ENCODE data around the gene PCYOX1L.

PCYOX1L gene

DNA sequence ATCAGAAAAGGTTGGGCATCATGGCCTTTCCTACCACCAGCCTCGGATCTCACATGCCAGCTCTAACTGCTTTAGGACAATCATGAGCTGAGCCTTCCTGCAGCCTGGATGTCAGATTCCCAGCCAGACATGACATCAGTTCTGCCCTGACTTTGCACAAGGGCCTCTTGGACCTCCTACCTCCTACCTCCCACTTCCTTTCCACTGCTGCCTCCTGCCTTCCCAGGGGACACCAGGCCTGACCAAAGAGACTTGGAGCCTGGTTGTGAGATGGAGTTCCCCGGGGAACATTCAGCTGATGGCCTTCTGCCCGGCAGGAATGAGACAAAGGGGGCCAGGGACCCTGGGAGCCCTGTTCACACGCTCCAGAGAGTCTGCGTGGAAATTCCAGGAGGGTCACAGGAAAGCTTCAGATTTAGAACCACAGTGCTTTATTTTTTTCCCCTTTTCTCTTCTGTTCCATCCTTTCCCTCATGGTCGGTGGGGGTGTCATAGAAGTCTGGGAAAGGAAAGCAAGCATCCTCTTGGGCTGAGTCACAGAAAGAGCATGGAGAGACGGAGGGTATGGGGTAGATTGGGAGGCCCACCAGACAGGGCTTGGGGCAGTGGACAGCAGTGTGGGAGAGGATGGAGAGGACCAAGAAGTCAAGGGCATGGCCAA, 56.7 kb downstream of the PCYOX1L start:
- WGBS (ENCODE audit: insufficient coverage, insufficient read length), result no CpG with 5 or more reads among the region's 7 CpGs
- DNase-seq (ENCODE audit: low read depth, low spot score), result no peak
- Histone ChIP-seq H3K9me3 (ENCODE audit: control insufficient read depth, insufficient read depth, low read length) (no peaks in the 10 kb centered on the region), H3K4me1 (ENCODE audit: control insufficient read depth, insufficient read depth, low read length) (peaks cover 2% of the 10 kb centered on the region; the same call in 1 of the 2 replicates), H3K36me3 (ENCODE audit: control insufficient read depth, insufficient read depth, low read length) (no peaks in the 10 kb centered on the region), H3K27me3 (ENCODE audit: control insufficient read depth, insufficient read depth, low read length) (no peaks in the 10 kb centered on the region), H3K27ac (ENCODE audit: low read length) (no peak overlapping the region), H3K4me3 (ENCODE audit: low read length) (no peak overlapping the region)

DNA sequence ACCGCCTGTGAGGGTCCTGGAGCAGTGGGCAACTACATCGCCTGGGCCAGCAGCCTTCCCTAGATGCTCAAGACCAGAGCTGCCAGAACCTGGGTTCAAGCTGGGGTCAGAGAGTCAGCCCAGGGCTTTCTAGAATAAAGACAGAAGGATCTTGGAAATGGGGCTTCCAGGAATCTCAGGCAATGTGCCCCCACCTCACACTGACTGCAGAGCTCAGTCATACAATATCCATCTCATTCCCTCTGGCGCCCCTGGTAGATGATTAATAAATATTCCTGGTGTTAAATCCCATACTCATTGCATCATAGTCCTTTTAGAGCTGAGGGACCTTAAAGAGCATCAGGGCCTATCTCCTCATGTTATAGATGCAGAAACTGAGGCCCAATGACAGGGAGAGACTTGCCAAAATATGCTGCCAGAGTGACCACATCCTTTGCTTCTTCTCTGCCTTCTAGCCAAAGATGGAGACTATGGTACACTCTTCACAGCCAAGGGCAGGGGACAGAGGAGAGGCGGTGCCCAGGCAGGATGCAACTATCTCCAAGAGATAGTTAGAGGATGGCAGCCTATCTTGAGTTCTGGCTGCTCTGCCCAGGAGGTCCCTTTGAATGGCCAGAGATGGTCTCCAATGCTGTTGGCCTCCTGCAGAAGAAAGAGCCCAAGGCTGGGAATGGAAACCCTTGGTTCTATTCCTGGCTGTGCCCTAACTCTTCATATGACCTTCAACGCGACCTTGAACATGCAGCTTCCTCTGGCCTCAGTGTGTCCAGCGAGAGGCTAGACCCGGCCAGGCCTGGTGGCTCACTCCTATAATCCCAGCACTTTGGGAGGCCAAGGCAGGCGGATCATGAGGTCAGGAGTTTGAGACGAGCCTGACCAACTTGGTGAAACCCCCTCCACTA, 57.5 kb downstream of the PCYOX1L start:
- WGBS (ENCODE audit: insufficient coverage, insufficient read length), result no CpG with 5 or more reads among the region's 10 CpGs
- no peaks in the 10 kb centered on the region for H3K36me3 ChIP-seq (ENCODE audit: control insufficient read depth, insufficient read depth, low read length)
- H3K4me1 ChIP-seq (ENCODE audit: control insufficient read depth, insufficient read depth, low read length), result 0 out of 2 replicates have a peak, but pooled peaks cover 2% of the 10 kb centered on the region
- no peaks in the 10 kb centered on the region for H3K9me3 ChIP-seq (ENCODE audit: control insufficient read depth, insufficient read depth, low read length)
- no peak overlapping the region for H3K4me3 ChIP-seq (ENCODE audit: low read length)
- no peak for DNase-seq (ENCODE audit: low read depth, low spot score)
- no peak overlapping the region for H3K27ac ChIP-seq (ENCODE audit: low read length)
- no peaks in the 10 kb centered on the region for H3K27me3 ChIP-seq (ENCODE audit: control insufficient read depth, insufficient read depth, low read length)

DNA sequence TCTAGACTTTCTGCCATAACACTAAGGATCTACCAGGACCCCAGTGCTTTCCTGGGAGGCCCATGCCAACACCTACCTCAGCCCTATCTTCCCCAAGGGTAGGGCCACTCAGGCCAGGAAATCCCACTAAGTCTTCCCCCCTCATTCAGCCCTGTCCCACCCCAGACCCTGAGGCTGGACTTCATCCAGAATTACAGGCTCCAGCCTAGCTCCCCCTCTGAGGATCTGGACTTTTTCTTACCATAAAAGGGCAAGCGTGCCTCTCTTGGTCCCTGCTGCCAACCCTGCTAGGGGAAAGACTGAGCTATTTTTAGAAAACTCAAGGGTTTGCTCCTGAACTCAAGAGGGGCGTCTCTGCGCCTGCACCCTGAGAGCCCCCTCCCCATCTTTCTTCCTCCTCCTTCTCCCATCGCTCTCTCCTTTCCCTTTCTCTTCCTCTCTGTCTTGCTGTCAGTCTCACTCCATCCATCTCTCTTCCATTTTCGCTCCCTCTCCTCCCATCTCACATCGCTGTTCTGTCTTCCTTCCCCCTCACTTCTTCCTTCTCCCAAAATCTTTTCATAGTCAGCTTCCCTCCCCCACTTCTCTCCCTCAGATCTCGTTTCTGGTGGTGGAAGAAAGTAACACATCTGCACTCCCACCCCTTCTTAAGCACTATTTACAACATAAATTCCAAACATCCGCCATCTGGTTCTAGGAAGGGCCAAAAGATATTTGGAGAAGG, 59.3 kb downstream of the PCYOX1L start:
- Histone ChIP-seq H3K4me1 (ENCODE audit: control insufficient read depth, insufficient read depth, low read length) (0 out of 2 replicates have a peak, but pooled peaks cover 2% of the 10 kb centered on the region), H3K36me3 (ENCODE audit: control insufficient read depth, insufficient read depth, low read length) (no peaks in the 10 kb centered on the region), H3K9me3 (ENCODE audit: control insufficient read depth, insufficient read depth, low read length) (no peaks in the 10 kb centered on the region), H3K27me3 (ENCODE audit: control insufficient read depth, insufficient read depth, low read length) (no peaks in the 10 kb centered on the region), H3K4me3 (ENCODE audit: low read length) (no peak overlapping the region), H3K27ac (ENCODE audit: low read length) (no peak overlapping the region)
- DNase-seq (ENCODE audit: low read depth, low spot score), result no peak
- 100% methylated on average over 2 of the region's 8 CpGs for WGBS (ENCODE audit: insufficient coverage, insufficient read length)

DNA sequence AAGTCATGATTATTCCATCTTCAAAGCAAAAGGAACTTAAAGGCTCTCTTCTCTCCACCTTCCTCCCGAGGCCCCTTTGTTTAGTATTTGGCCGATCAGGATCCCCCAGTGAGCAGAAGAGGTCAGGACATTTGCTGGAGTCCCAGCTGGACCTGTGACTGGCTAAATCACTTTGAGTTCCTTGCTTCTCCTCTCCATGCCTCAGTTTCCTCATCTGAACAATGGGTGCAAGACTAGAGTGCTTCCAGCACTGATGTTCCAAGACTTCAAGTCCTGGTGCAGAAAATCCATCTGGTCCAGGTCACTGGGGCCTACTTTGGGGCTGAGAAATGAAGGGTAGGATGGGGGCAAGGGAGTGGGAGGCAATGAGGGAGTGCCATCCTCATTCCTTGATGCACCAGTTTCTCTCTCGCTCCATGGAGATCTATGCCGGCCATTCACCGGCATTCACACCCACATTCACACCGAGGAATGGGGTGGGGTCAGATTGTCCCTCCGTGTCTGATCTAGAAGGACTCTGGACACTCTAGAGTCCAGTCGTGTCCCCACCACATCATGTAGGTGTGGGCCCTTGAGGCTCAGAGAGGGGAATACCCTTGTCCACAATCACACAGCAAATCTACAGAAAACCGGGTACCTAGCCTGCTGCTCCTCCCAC, 60.0 kb downstream of the PCYOX1L start:
- Histone ChIP-seq H3K4me3 (ENCODE audit: low read length) (no peak overlapping the region), H3K4me1 (ENCODE audit: control insufficient read depth, insufficient read depth, low read length) (peaks cover 3% of the 10 kb centered on the region; the same call in 1 of the 2 replicates), H3K27ac (ENCODE audit: low read length) (no peak overlapping the region), H3K27me3 (ENCODE audit: control insufficient read depth, insufficient read depth, low read length) (no peaks in the 10 kb centered on the region), H3K9me3 (ENCODE audit: control insufficient read depth, insufficient read depth, low read length) (no peaks in the 10 kb centered on the region), H3K36me3 (ENCODE audit: control insufficient read depth, insufficient read depth, low read length) (no peaks in the 10 kb centered on the region)
- DNase-seq (ENCODE audit: low read depth, low spot score), result no peak
- no CpG with 5 or more reads among the region's 9 CpGs for WGBS (ENCODE audit: insufficient coverage, insufficient read length)

DNA sequence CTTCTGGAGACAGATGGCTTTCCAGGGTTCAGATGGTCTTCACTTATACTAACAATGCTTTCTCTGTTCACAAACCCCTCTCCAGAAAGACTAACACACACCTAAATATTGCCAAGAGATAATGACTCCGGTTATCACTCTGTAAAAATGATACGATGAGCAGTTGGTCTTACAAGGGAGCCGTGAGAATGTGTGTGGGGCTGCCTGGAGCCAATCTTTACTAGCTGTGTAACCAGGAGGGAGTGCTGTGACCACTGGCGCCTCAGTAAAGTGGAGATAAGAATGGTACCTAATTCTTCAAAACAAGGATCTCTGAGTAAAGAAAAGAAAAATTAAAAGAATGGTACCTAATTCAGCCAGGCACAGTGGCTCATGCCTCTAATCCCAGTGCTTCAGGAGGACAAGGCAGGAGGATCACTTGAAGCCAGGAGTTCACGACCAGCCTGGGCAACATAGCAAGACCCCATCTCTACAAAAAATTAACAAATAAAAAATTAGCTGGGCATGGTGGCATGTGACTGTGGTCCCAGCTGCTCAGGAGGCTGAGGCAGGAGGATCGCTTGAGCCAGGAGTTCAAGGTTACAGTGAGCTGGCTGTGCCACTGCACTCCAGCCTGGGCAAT, 61.2 kb downstream of the PCYOX1L start:
- H3K4me1 ChIP-seq (ENCODE audit: control insufficient read depth, insufficient read depth, low read length), result peaks cover 7% of the 10 kb centered on the region; the same call in 1 of the 2 replicates
- no peak overlapping the region for H3K4me3 ChIP-seq (ENCODE audit: low read length)
- H3K36me3 ChIP-seq (ENCODE audit: control insufficient read depth, insufficient read depth, low read length), result no peaks in the 10 kb centered on the region
- DNase-seq (ENCODE audit: low read depth, low spot score), result no peak
- no peaks in the 10 kb centered on the region for H3K27me3 ChIP-seq (ENCODE audit: control insufficient read depth, insufficient read depth, low read length)
- no CpG with 5 or more reads among the region's 6 CpGs for WGBS (ENCODE audit: insufficient coverage, insufficient read length)
- no peaks in the 10 kb centered on the region for H3K9me3 ChIP-seq (ENCODE audit: control insufficient read depth, insufficient read depth, low read length)
- H3K27ac ChIP-seq (ENCODE audit: low read length), result no peak overlapping the region
